SIG-M5 treated with dmso at 0.1 percent for 504 hours (cell line): Measurements from ENCODE around the gene ADPRH.
"Not testable (repeated sequence)": the region's sequence is repeated elsewhere in the genome, so short reads cannot be mapped to it uniquely, and the experiment has no call there.

Source experiments
- DNase-seq: peaks from one replicate; lab custom pipeline; 2025; ENCODE audit not compliant: unreplicated experiment; lab: John Stamatoyannopoulos, UW

The ADPRH gene

GRCh38 chr3:119579366-119580066 lies at the start of gene ADPRH:
Gene ADPRH (plus strand): TSS chr3:119579492. CDS start chr3:119582170, 2,678 bp downstream.
- DNase-seq, result no peak

DNA sequence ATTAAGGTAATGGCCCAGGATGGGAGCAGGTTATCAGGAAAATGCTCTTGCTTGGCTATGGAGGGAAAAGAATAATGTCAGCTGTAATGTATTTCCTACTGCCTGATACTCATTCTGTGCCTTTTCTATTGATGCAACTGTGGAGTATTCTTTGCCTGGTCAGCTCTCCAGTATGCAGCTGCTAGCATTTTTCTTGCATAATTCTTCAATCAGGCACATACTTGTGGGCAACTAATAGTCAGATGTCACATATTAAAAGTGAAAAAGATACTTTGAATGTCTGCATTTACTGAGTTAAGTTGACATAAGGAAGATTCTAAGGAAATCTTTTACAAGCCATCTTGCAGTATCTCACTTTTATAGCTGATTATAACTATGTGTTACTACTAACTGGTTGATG lies 49.4 kb upstream of the ADPRH start:
- DNase-seq, result no peak

- DNase-seq, result no peak
These were observed 48.8 kb upstream of the ADPRH start for GRCh38 chr3:119530456-119530855.

GRCh38 chr3:119531151-119531550 lies 48.1 kb upstream of the ADPRH start:
- no peak for DNase-seq

DNA sequence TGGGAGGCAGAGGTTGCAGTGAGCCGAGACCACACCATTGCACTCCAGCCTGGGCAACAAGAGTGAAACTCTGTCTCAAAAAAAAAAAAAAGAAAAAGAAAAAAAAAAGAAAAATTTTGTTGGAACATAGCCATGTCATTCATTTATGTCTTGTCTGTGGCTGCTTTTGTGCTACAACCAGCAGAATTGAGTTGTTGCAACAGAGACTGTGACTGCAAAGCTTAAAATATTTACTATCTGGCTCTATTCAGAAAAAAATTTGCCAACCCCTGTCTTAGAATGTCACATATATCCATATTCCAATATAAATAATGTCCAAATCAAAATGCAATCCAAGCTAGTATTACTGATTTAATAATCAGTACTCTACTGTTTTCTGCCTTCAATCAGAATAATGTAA lies 45.0 kb upstream of the ADPRH start:
- no peak for DNase-seq

DNA sequence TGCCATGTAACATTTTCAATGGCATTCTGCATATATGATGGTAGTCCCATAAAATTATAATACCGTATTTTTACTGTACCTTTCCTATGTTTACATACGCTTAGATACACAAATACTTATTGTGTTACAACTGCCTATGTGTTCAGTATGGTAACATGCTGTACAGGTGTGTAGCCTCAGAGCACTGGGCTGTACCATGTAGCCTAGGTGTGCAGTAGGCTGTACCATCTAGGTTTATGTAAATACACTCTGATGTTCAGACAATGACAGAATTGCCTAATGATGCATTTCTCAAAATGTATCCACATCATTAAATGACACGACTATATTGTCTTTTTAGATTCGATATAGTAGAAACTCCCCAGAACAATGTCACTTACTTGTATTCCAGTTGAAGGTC lies 42.5 kb upstream of the ADPRH start:
- DNase-seq, result no peak

- DNase-seq, result no peak
These were observed 40.5 kb upstream of the ADPRH start for GRCh38 chr3:119538772-119539171.

GRCh38 chr3:119541547-119541946 lies 37.7 kb upstream of the ADPRH start:
- DNase-seq, result no peak

GRCh38 chr3:119542168-119542767 lies 37.0 kb upstream of the ADPRH start:
- no peak for DNase-seq

GRCh38 chr3:119543147-119543546 lies 36.1 kb upstream of the ADPRH start:
- no peak for DNase-seq

- no peak for DNase-seq
These were observed 32.1 kb upstream of the ADPRH start for GRCh38 chr3:119547227-119547626.

DNA sequence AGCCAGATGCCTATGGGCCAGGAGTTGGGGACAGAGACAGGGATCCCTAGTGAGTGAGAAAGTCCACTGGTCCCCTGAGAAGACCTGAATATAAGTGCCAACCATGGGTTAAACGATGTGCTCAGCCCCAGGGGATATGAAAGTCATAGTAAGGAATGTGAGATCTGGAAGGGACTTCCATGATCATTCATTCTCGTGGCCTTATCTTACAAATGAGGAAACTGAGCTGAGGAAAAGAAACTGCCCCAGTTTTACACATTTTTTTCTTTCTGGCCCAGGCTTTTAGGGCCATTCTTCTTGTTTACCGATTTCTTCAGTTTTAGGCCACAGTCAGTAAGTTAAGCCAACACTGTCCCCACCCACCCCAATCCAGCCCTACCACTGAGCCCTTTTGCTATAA lies 31.0 kb upstream of the ADPRH start:
- DNase-seq, result no peak

DNA sequence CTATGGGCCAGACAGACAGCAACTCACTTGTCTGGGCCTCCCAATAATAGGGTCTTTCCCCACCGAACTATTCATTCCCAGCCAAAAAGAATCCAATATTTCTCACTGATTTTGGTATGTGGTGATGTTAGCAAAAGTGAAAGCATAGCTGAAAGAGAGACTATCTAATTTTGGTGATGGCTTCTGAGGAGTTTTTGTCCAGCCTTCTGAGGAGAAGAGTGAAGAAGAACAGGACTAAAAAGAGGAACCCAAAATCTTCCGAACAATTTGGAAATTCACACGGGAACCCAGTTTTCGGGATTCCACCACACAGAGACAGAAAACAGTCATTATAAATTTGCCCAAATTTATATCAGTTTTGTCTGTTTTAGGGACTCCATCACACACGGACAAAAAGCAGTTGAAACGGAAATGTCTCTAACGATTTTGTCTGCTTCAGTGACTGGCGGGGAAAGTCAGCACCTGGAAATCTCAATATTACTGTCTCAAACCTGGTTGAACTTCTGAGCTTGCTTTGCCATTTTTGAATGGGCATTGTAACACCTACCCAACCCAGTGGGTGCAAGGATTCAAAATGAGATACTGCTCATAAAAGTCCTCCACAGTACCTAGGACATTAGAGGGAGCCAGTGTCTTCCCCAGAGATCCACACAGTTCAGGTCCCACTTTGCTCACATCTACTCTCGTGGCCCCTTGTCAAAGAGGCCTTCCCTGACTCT lies 28.9 kb upstream of the ADPRH start:
- no peak for DNase-seq

GRCh38 chr3:119551598-119551997 lies 27.7 kb upstream of the ADPRH start:
- no peak for DNase-seq

DNA sequence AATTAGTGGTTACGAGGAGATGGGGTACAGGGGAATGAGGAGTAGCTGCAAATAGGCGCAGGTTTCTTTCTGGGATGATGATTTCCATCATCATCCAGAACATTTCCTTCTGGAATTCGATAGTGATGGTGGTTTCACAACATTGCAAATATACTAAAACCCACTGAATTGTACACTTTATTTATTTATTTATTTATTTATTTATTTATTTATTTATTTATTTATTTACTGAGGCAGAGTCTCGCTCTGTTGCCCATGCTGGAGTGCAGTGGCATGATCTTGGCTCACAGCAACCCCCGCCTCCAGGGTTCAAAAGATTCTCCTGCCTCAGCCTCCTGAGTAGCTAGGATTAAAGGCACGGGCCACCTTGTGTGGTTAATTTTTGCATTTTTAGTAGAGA lies 26.4 kb upstream of the ADPRH start:
- not testable (repeated sequence) for DNase-seq

GRCh38 chr3:119553823-119554415 lies 25.4 kb upstream of the ADPRH start:
- no peak for DNase-seq

GRCh38 chr3:119555309-119555735 lies 24.0 kb upstream of the ADPRH start:
- no peak for DNase-seq

- DNase-seq, result no peak
These were observed 23.4 kb upstream of the ADPRH start for GRCh38 chr3:119555929-119556328.

DNA sequence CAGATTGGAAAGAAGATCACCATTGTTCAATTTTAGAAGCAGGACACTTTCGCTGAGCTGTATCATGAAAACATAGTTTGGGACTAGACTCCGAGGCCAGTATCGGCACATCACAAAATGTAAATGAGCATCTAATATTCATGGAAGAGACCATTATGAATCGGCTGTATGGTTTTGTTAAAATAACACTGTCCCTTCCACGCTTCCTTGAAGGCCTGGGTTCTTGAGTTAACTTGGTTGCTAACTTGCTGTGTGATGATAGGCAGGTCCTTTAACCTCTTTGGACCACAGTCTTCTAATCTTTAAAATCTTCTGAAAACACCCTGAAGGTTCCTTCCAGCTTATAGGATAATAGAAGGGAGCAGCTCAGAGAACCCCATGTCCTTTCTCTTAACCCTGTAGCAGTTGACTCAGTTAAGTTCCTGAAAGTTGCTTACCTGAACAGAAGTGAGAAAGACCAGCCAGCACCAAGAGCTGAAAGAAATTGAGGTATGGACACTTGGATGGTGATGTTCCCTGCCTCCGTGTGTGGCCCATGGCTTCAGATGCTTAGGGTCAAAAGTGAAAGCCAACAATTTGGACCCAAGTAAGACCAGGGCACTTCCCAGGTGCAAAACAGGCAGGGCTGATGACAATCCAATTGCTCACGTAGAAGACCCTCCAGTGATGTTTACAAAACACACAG lies 22.0 kb upstream of the ADPRH start:
- DNase-seq, result no peak

DNA sequence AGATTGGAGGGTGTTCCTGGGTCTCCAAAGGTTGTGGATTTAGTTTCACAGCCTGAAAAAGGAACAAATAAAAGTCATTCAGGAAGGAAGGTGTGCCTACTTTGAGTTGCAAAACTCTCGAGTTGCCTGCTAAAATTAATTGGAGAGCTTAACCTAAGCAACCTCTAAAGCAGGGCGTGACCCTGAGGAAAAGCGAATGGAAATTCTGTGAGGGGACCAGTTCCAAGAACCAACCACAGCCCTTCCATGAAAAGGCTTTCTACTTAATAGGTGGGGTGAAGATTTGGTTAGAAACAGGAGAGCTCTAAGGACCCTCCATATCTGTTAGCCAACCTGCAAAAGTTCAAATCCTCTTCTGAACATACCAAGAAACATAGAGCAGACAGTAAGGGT lies 21.4 kb upstream of the ADPRH start:
- DNase-seq, result no peak

DNA sequence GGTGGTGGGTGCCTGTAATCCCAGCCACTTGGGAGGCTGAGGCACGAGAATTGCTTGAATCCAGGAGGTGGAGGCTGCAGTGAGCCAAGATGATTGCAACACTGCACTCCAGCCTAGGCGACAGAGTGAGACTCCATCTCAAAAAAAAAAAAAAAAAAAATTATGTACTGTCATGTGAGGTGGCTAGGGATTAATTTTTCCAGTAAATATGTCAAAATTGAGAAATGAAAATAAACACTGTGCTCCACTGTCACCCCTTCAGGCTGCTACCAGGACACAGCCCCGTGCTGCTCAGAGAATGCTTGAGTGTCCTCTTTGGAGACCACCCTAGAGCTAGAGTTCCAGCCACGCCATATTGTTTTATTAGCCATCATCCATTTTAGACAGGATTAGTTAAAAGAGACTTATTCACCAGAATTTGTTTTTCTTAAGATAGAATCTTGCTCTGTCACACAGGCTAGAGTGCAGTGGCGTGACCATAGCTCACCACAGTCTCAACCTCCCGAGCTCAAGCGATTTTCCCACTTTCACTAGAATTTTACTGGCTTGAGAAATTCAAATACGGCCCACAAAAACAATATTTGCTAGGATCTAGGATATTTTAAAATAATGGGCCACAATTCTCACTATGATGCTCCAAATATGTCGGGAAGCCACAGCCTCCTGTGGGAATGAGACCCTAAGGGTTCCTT lies 20.5 kb upstream of the ADPRH start:
- no peak for DNase-seq
